MCF 10A (cell line): ENCODE results near the gene DIDO1. TPM values are rescaled to one million over a fixed set of nuclear protein-coding genes. Genes with fewer than 3 reads are reported as not detected.

Experiments used
- BruUV-seq: library from RNA; stranded (reverse); fragments of 400-500 nt; replicated peaks from 2 replicates; lab custom pipeline; 2021; lab: Mats Ljungman, UMichigan
- CTCF ChIA-PET: fragments of 300-600 bp; sonication (Branson Sonifier 250); formaldehyde crosslinking; extraction: SDS; loops from one replicate; lab custom pipeline; 2021; ENCODE audit warnings: antibody characterized with exemption, inconsistent platforms; lab: Yijun Ruan, JAX
- POLR2A ChIA-PET: fragments of 300-600, 350-650 bp; sonication (Branson Sonifier 250); formaldehyde crosslinking; extraction: SDS; loops from one replicate; lab custom pipeline; 2020; ENCODE audit warnings: antibody characterized with exemption, inconsistent platforms; lab: Yijun Ruan, JAX
- DNase-seq: peaks from one replicate; pipeline ENCODE4 v3.0.0-alpha.2; 2018; ENCODE audit not compliant: unreplicated experiment
- H3K27ac Mint-ChIP-seq: one replicate; pipeline ENCODE4 v1.8.0; 2022; ENCODE audit warnings: mild to moderate bottlenecking, low read depth, mixed read lengths; ENCODE audit not compliant: unreplicated experiment
- H3K27me3 Mint-ChIP-seq: one replicate; pipeline ENCODE4 v1.8.0; 2022; ENCODE audit warnings: mixed read lengths; ENCODE audit not compliant: insufficient read depth, unreplicated experiment
- H3K36me3 Mint-ChIP-seq: one replicate; pipeline ENCODE4 v1.8.0; 2022; ENCODE audit warnings: mild to moderate bottlenecking, moderate library complexity, mixed read lengths; ENCODE audit not compliant: insufficient read depth, unreplicated experiment
- H3K4me1 Mint-ChIP-seq: one replicate; pipeline ENCODE4 v1.8.0; 2022; ENCODE audit warnings: mixed read lengths; ENCODE audit not compliant: insufficient read depth, unreplicated experiment
- H3K4me3 Mint-ChIP-seq: one replicate; pipeline ENCODE4 v1.8.0; 2022; ENCODE audit warnings: mild to moderate bottlenecking, moderate library complexity, mixed read lengths; ENCODE audit not compliant: unreplicated experiment
- H3K9me3 Mint-ChIP-seq: one replicate; pipeline ENCODE4 v1.8.0; 2022; ENCODE audit warnings: mixed read lengths; ENCODE audit not compliant: unreplicated experiment
- CTCF ChIP-seq: fragments of 200-600 bp; IDR thresholded peaks from one replicate; pipeline ENCODE4 v1.8.0; 2022; ENCODE audit warnings: antibody characterized with exemption, mild to moderate bottlenecking; ENCODE audit not compliant: unreplicated experiment
- intact Hi-C: fragments of 100-400 bp; cut with micrococcal nuclease; formaldehyde crosslinking; loops from 2 replicates; pipeline ENCODE4 v1.14.1; 2022
- total RNA-seq: library from RNA; stranded (reverse); gene quantifications from 2 replicates; pipeline ENCODE4 v1.2.3, GENCODE V29; 2022

Gene DIDO1
- total RNA-seq, 1 experiment from 2014 or later, result 36.8 TPM

GRCh38 chr20:62888406-62888805 lies 37.9 kb downstream of the DIDO1 start:
- Mint-ChIP-seq H3K4me1 (no peaks in the 10 kb centered on the region), H3K27me3 (no peaks in the 10 kb centered on the region), H3K9me3 (no peaks in the 10 kb centered on the region), H3K4me3 (no peak overlapping the region), H3K36me3 (peaks cover 73% of the 10 kb centered on the region), H3K27ac (no peak overlapping the region)
- no peak for DNase-seq
- POLR2A ChIA-PET, result interaction anchor here (1.0 to 2.0 kb wide), 4 partner anchors 11 to 57 kb away, joined by 3 to 8 read pairs (median 5); no protein-coding TSS in a partner anchor
- BruUV-seq, result no TSS peak
- CTCF ChIA-PET, result interaction anchor here (0.6 to 5.9 kb wide), 6 partner anchors 12 to 130 kb away, joined by 3 to 53 read pairs (median 4); no protein-coding TSS in a partner anchor
- no peak for TF ChIP-seq CTCF
- intact Hi-C loops, result no loop called here

- Mint-ChIP-seq H3K36me3 (peaks cover 67% of the 10 kb centered on the region), H3K4me1 (no peaks in the 10 kb centered on the region), H3K27ac (no peak overlapping the region), H3K9me3 (no peaks in the 10 kb centered on the region), H3K27me3 (no peaks in the 10 kb centered on the region), H3K4me3 (no peak overlapping the region)
- BruUV-seq, result no TSS peak
- ChIA-PET POLR2A (interaction anchor here (1.0 to 2.0 kb wide), 5 partner anchors 10 to 56 kb away, joined by 3 to 8 read pairs (median 4); no protein-coding TSS in a partner anchor), CTCF (interaction anchor here (0.8 to 5.9 kb wide), 4 partner anchors 12 to 85 kb away, joined by 3 to 53 read pairs (median 3); no protein-coding TSS in a partner anchor)
- TF ChIP-seq CTCF, result no peak
- intact Hi-C loops, result no loop called here
- no peak for DNase-seq
These were observed 38.5 kb downstream of the DIDO1 start for GRCh38 chr20:62887860-62888239.

- intact Hi-C loops, result no loop called here
- H3K4me3 Mint-ChIP-seq, result no peak overlapping the region
- no peak for TF ChIP-seq CTCF
- CTCF ChIA-PET, result interaction anchor here (0.8 to 5.9 kb wide), 3 partner anchors 12 to 64 kb away, joined by 3 to 53 read pairs (median 3); no protein-coding TSS in a partner anchor
- POLR2A ChIA-PET, result interaction anchor here (1.0 to 2.0 kb wide), 6 partner anchors 10 to 56 kb away, joined by 3 to 8 read pairs (median 4); no protein-coding TSS in a partner anchor
- no TSS peak for BruUV-seq
- no peaks in the 10 kb centered on the region for H3K9me3 Mint-ChIP-seq
- H3K36me3 Mint-ChIP-seq, result peaks cover 64% of the 10 kb centered on the region
- H3K27me3 Mint-ChIP-seq, result no peaks in the 10 kb centered on the region
- H3K4me1 Mint-ChIP-seq, result no peaks in the 10 kb centered on the region
- DNase-seq, result no peak
- no peak overlapping the region for H3K27ac Mint-ChIP-seq
These were observed 39.0 kb downstream of the DIDO1 start for GRCh38 chr20:62887152-62887859.

GRCh38 chr20:62886709-62887058 lies 39.6 kb downstream of the DIDO1 start:
- intact Hi-C loops, result no loop called here
- ChIA-PET CTCF (interaction anchor here (0.7 to 5.9 kb wide), 2 partner anchors 10 to 14 kb away, joined by 3 to 53 read pairs; no protein-coding TSS in a partner anchor), POLR2A (interaction anchor here (0.7 to 2.9 kb wide), 6 partner anchors 9 to 34 kb away, joined by 3 to 11 read pairs (median 6); no protein-coding TSS in a partner anchor)
- Mint-ChIP-seq H3K4me1 (no peaks in the 10 kb centered on the region), H3K27ac (no peak overlapping the region), H3K36me3 (peaks cover 61% of the 10 kb centered on the region), H3K9me3 (no peaks in the 10 kb centered on the region), H3K27me3 (no peaks in the 10 kb centered on the region), H3K4me3 (no peak overlapping the region)
- DNase-seq, result no peak
- no TSS peak for BruUV-seq
- TF ChIP-seq CTCF, result no peak
